ENCODE data around the gene NEMF.
"Not testable (repeated sequence)": the region's sequence is repeated elsewhere in the genome, so short reads cannot be mapped to it uniquely, and the experiment has no call there.

The NEMF gene

GRCh38 chr14:49767270-49767570 lies 85.4 kb downstream of the NEMF start:
- no peaks in the 10 kb centered on the region for H3K27me3 Mint-ChIP-seq (ENCODE audit: low read depth)
- H3K9me3 Mint-ChIP-seq: no peaks in the 10 kb centered on the region
- H3K4me1 Mint-ChIP-seq (ENCODE audit: low read depth): peaks cover 20% of the 10 kb centered on the region

GRCh38 chr14:49766839-49767238 lies 85.7 kb downstream of the NEMF start:
- peak overlapping the region; percentile 100 for H3K27ac Mint-ChIP-seq
- peaks cover 6% of the 10 kb centered on the region for H3K36me3 Mint-ChIP-seq (ENCODE audit: low read depth)
- H3K4me1 Mint-ChIP-seq (ENCODE audit: low read depth): peaks cover 20% of the 10 kb centered on the region
- no peaks in the 10 kb centered on the region for H3K9me3 Mint-ChIP-seq
- H3K4me3 Mint-ChIP-seq: peak overlapping the region; percentile 96
- no peaks in the 10 kb centered on the region for H3K27me3 Mint-ChIP-seq (ENCODE audit: low read depth)

More at GRCh38 chr14:49767270-49767570, 85.4 kb downstream of the NEMF start:
- H3K4me3 Mint-ChIP-seq: peak overlapping the region; percentile 96
- H3K27ac Mint-ChIP-seq: peak overlapping the region; percentile 100
- H3K36me3 Mint-ChIP-seq (ENCODE audit: low read depth): peaks cover 6% of the 10 kb centered on the region

GRCh38 chr14:49761839-49762551 lies 90.6 kb downstream of the NEMF start:
- peaks cover 9% of the 10 kb centered on the region for H3K27me3 Mint-ChIP-seq (ENCODE audit: low read depth)
- no peak overlapping the region for H3K27ac Mint-ChIP-seq
- peaks cover 4% of the 10 kb centered on the region for H3K4me1 Mint-ChIP-seq (ENCODE audit: low read depth)
- H3K9me3 Mint-ChIP-seq: no peaks in the 10 kb centered on the region
- no peak overlapping the region for H3K4me3 Mint-ChIP-seq
- no peaks in the 10 kb centered on the region for H3K36me3 Mint-ChIP-seq (ENCODE audit: low read depth)

GRCh38 chr14:49755378-49755777 lies 97.2 kb downstream of the NEMF start:
- no peak overlapping the region for H3K27ac Mint-ChIP-seq
- no peaks in the 10 kb centered on the region for H3K9me3 Mint-ChIP-seq
- H3K27me3 Mint-ChIP-seq (ENCODE audit: low read depth): peaks cover 12% of the 10 kb centered on the region
- no peak overlapping the region for H3K4me3 Mint-ChIP-seq
- H3K36me3 Mint-ChIP-seq (ENCODE audit: low read depth): no peaks in the 10 kb centered on the region
- no peaks in the 10 kb centered on the region for H3K4me1 Mint-ChIP-seq (ENCODE audit: low read depth)

- Mint-ChIP-seq H3K9me3 (no peaks in the 10 kb centered on the region), H3K36me3 (ENCODE audit: low read depth) (no peaks in the 10 kb centered on the region), H3K4me1 (ENCODE audit: low read depth) (no peaks in the 10 kb centered on the region), H3K4me3 (no peak overlapping the region), H3K27ac (no peak overlapping the region), H3K27me3 (ENCODE audit: low read depth) (peaks cover 6% of the 10 kb centered on the region)
Observed at GRCh38 chr14:49754570-49755097, 98.0 kb downstream of the NEMF start.

- not testable (repeated sequence) for H3K4me1 Mint-ChIP-seq (ENCODE audit: low read depth); H3K4me3 Mint-ChIP-seq; H3K27me3 Mint-ChIP-seq (ENCODE audit: low read depth); H3K36me3 Mint-ChIP-seq (ENCODE audit: low read depth); H3K9me3 Mint-ChIP-seq; H3K27ac Mint-ChIP-seq
Observed at GRCh38 chr14:49746476-49746875, 106.1 kb downstream of the NEMF start.

- Mint-ChIP-seq H3K27me3 (ENCODE audit: low read depth) (no peaks in the 10 kb centered on the region), H3K4me3 (no peak overlapping the region), H3K9me3 (no peaks in the 10 kb centered on the region), H3K36me3 (ENCODE audit: low read depth) (no peaks in the 10 kb centered on the region), H3K27ac (no peak overlapping the region), H3K4me1 (ENCODE audit: low read depth) (no peaks in the 10 kb centered on the region)
Observed at GRCh38 chr14:49745191-49745590, 107.4 kb downstream of the NEMF start.

- not testable (repeated sequence) for H3K27me3 Mint-ChIP-seq (ENCODE audit: low read depth); H3K4me1 Mint-ChIP-seq (ENCODE audit: low read depth); H3K36me3 Mint-ChIP-seq (ENCODE audit: low read depth); H3K4me3 Mint-ChIP-seq; H3K27ac Mint-ChIP-seq; H3K9me3 Mint-ChIP-seq
Observed at GRCh38 chr14:49735669-49736068, 116.9 kb downstream of the NEMF start.

- no peak overlapping the region for H3K4me3 Mint-ChIP-seq
- H3K36me3 Mint-ChIP-seq (ENCODE audit: low read depth): no peaks in the 10 kb centered on the region
- H3K27me3 Mint-ChIP-seq (ENCODE audit: low read depth): no peaks in the 10 kb centered on the region
- no peaks in the 10 kb centered on the region for H3K4me1 Mint-ChIP-seq (ENCODE audit: low read depth)
- no peak overlapping the region for H3K27ac Mint-ChIP-seq
- no peaks in the 10 kb centered on the region for H3K9me3 Mint-ChIP-seq
Observed at GRCh38 chr14:49733836-49734235, 118.8 kb downstream of the NEMF start.

GRCh38 chr14:49732896-49733295 lies 119.7 kb downstream of the NEMF start:
- Mint-ChIP-seq H3K4me3 (no peak overlapping the region), H3K27ac (no peak overlapping the region), H3K9me3 (no peaks in the 10 kb centered on the region), H3K27me3 (ENCODE audit: low read depth) (no peaks in the 10 kb centered on the region), H3K4me1 (ENCODE audit: low read depth) (no peaks in the 10 kb centered on the region), H3K36me3 (ENCODE audit: low read depth) (no peaks in the 10 kb centered on the region)

All from T-helper 1 cell treated with Interleukin-12 subunit alpha and Interleukin-12 subunit beta and Interleukin-4 antibody, amounts not matched to agents 30 μg/mL and 1 μg/mL, for 36 hours (primary cell).